Endometrium (tissue), 2 donors: ENCODE data around the gene OBSCN.
"Not testable (repeated sequence)": the region's sequence is repeated elsewhere in the genome, so short reads cannot be mapped to it uniquely, and the experiment has no call there.

Source experiments
- FAIRE-seq: peaks from 2 replicates; lab custom pipeline; 2012; peaks lifted over from hg19 to GRCh38; lab: Jason Lieb, UNC
- donor health status: control.
- donor health status: control.

The OBSCN gene

GRCh38 chr1:228185641-228185965, 22.2 kb upstream of the OBSCN start:
- FAIRE-seq: no peak

GRCh38 chr1:228188249-228188648, 19.6 kb upstream of the OBSCN start:
- not testable (repeated sequence) for FAIRE-seq

GRCh38 chr1:228190182-228190581, 17.7 kb upstream of the OBSCN start:
- FAIRE-seq: no peak

GRCh38 chr1:228190778-228191177, 17.1 kb upstream of the OBSCN start:
- no peak for FAIRE-seq

GRCh38 chr1:228194436-228194835, 13.4 kb upstream of the OBSCN start:
- no peak for FAIRE-seq

GRCh38 chr1:228194921-228195812, 12.7 kb upstream of the OBSCN start:
- FAIRE-seq: no peak

GRCh38 chr1:228197555-228198147, 10.2 kb upstream of the OBSCN start:
- FAIRE-seq: no peak

GRCh38 chr1:228198977-228199590, 8.8 kb upstream of the OBSCN start:
- no peak for FAIRE-seq

GRCh38 chr1:228204958-228205357, 2.9 kb upstream of the OBSCN start:
- FAIRE-seq: no peak

- no peak for FAIRE-seq
Observed at GRCh38 chr1:228205526-228206436, 2.1 kb upstream of the OBSCN start.

GRCh38 chr1:228206582-228207351, 1.1 kb upstream of the OBSCN start:
- FAIRE-seq: no peak

- FAIRE-seq: no peak
Observed at GRCh38 chr1:228207381-228207810, 448 bp upstream of the OBSCN start.

- FAIRE-seq: no peak
Observed at GRCh38 chr1:228208831-228209551, 1.1 kb downstream of the OBSCN start.

GRCh38 chr1:228209657-228210056, 1.8 kb downstream of the OBSCN start:
- FAIRE-seq: no peak

- no peak for FAIRE-seq
Observed at GRCh38 chr1:228210076-228210651, 2.3 kb downstream of the OBSCN start.

GRCh38 chr1:228210712-228211530, 3.1 kb downstream of the OBSCN start:
- no peak for FAIRE-seq

GRCh38 chr1:228211531-228212414, 3.9 kb downstream of the OBSCN start:
- no peak for FAIRE-seq

- FAIRE-seq: no peak
Observed at GRCh38 chr1:228212415-228212965, 4.6 kb downstream of the OBSCN start.
